Suppressor macrophage treated with lipopolysaccharide for 4 hours (primary cell): ENCODE measurements around the gene FAM24B.

ENCODE experiments used
- DNase-seq: peaks from one replicate; pipeline ENCODE4 v3.0.0-alpha.2; 2020

Gene FAM24B

DNA sequence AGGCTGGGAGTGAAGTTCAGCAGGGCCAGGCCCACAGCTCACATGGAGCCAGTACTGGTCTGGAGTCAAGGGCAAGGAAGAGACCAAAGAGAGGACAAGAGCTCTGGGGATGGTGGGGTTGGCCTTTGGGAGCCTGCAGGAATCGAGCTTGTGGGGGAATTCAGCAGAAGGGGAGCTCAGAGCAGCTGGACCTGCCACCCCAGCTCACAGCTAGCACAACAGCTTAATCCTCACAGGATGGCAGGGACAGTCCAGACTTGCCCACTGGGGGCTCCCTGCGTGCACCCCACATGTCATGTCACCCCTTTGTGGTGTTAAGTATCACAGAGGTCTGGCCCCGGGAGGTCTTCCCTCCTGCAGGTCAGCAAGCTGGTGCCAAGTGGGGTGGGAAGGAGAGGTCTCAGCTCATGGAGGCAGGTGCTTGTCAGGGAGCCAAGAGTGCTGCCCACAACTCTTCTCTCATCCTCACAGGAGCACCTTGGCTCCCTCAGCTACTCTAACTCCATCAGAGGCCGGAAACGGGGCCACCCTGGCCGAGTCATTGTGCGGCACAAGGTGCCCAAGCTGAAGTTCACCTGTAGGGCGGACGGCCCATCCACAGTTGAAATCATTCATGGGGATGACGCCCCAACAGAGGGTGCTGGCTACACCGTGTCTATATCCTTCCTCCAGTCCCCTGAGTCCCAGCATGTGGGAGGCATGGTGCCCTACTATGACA lies 56.2 kb downstream of the FAM24B start:
- no peak for DNase-seq

DNA sequence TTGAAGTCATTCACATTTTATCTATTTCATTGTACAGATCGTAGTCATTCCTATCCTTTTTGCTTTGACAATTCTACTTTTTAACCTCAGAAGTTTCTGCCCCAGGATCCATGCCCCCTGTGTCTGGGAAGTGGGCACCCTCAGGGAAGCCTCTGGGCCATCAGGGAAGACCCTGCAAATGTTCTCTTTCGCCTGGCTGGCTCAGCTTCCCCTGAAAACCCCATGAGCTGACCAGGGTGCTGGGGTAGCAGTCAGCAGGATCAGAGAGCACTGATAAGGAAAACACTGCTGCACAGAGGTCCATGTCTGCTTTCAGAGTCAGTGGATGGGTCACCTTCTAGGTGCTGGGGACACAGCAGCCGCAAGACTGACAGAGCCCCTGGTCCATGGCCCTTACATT lies 57.6 kb downstream of the FAM24B start:
- no peak for DNase-seq

DNA sequence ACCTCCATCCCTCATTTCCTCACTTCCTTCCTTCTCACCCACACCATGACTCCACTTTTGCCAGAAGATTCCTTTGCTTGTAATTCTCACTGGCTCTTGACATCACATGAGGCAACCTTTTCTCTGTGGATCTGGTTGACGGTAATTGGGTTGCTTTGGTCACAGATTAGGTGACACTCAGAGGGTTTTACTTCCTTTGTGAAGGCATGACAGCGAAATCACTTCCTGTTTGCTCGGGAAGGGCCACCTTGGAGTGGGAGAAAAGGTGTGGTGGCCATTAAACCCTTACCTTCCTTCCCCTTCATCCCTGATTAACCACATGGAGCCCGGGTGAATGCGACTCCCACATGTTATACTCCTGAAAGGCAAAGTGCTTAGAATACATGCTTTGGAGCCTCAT lies 63.9 kb downstream of the FAM24B start:
- DNase-seq, result no peak

DNA sequence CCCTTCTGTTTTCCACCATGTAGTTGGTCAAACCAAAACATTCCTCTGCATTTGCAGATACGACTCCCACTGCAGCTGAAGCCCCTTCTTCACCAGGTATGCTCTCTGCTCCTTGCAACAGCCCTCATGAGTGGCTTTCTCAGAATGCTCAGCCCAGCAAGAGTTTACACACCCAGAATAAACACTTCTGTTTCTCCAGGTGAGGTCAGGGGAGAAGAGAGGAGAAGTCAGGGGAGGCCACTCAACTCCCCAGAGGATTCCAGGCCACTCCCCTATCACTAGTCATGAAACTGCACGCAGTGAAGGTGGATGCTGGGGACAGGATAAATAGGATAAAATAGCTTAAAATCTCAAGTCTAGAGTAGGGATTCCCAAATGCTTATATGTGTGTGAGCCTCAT lies 64.9 kb downstream of the FAM24B start:
- DNase-seq, result no peak

DNA sequence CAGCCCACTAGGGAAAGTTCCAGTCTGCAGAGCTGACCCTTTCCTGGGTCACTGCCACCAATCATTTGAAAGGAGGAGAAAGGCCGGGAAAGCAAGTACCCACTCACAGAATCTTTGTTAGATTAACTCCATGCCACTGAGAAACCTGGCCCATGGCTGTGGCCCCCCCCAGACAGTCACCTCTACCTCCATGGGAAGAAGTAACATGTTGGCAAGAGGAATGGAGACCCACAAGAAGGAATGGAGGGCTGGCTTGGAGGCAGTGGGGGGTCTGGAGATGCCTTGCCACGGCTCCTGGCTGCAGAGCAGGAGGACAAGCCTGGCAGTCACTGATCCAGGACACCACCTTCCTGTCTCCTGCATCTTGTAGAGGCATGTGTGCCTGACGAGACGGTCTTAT lies 66.6 kb downstream of the FAM24B start:
- DNase-seq, result no peak

DNA sequence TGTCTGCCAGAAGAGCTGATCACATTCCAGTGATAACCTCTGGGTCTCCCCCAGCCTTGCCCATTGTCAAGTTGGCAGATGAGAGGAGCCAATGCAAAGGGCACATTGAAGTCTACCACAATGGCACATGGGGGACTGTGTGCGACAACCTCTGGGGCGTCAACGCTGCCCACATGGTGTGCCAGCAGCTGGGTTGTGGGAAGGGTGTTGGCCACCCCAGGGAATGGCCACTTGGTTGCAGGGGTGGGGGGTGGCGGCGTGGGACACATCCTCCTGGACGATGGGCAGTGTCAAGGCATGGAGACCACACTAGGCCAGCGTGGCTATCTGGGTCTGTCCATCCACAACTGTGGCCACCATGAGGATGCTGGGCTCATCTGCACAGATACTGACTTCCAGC lies 77.1 kb downstream of the FAM24B start:
- no peak for DNase-seq
